Esophagus squamous epithelium (tissue), 4 donors: ENCODE data around the gene TANGO2.
A peak's percentile ranks its signal among the peaks of the same experiment; 100 is the strongest.

ENCODE experiments used
- CTCF ChIP-seq, 6 experiments: fragments of 450-650 bp in 4 of 6; fragments of 200-600 bp in 2 of 6; sonication (generic) in 2 of 6; IDR thresholded peaks; one replicate each; pipeline ENCODE4 v1.5.1; 2016 to 2019; ENCODE audit warnings: antibody characterized with exemption in 6 of 6, mild to moderate bottlenecking in 4 of 6, moderate library complexity in 4 of 6
- POLR2A ChIP-seq, 4 donors: fragments of 450-650 bp; IDR thresholded peaks; one replicate each; pipeline ENCODE4 v1.6.1; 2017; ENCODE audit warnings: antibody characterized with exemption in 4 of 4, mild to moderate bottlenecking in 4 of 4, moderate library complexity in 3 of 4

GRCh38 chr22:20020533-20021195, at the start of gene TANGO2:
- TF ChIP-seq CTCF (IDR thresholded peaks at IDR 0.05) (peak in 2 of 6 experiments; percentile 6 to 35), POLR2A (IDR thresholded peaks at IDR 0.05) (peak in 3 of 4 donors; percentile 81 to 91 (median 88))
